Putamen (tissue), 1 donor: Measurements from ENCODE around the gene CNTRL.
"Not testable (repeated sequence)": the region's sequence is repeated elsewhere in the genome, so short reads cannot be mapped to it uniquely, and the experiment has no call there.

Experiments used
- DNase-seq: peaks from one replicate; pipeline ENCODE4 v3.0.0-alpha.2; 2016; ENCODE audit warnings: low spot score

The CNTRL gene

GRCh38 chr9:121074370-121075250 lies at the start of gene CNTRL:
Gene CNTRL (plus strand): TSS chr9:121074955. CDS start chr9:121088327, 13,372 bp downstream.
- peak; percentile 83 for DNase-seq

DNA sequence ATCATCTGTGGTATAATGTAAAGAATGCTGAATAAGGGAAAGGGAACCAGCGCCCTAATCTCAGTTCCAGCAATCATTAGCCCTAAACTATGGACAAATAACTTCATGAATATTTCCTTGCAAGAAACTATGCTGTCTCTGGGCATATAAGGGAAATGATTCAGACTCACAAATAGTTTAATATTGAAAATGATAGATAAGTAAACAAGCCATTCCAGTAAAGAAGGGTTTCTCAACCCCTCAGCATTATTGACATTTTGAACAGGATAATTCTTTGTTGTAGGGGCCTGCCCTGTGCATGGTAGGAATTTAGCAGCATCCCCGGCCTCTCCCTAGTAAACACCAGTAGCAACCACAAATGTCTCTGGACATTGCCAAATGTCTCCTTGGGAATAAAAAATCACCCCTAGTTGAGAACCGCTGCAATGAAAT lies 48.5 kb upstream of the CNTRL start:
- no peak for DNase-seq

DNA sequence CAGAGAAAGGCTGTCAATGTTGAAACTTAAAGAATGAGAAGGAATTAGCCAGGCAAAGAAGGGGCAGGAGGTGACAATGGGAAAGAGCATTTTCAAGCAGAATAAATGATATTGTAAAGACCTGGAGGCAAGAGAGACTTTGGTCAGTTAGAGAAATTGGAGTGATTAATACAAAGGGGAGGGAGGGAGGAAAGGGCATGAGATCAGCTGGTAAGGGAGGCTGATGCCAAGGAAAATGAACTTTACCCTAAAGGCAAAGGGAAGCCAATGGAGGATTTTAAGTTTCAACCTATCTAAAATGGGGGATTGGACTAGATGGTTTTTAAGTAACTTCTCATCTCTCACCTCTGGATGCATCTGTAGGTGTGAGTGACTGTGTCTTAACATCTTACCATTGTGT lies 48.0 kb upstream of the CNTRL start:
- no peak for DNase-seq

- DNase-seq, result not testable (repeated sequence)
Observed at GRCh38 chr9:121028285-121028684, 46.5 kb upstream of the CNTRL start.

- DNase-seq, result no peak
Observed at GRCh38 chr9:121029469-121029868, 45.3 kb upstream of the CNTRL start.

DNA sequence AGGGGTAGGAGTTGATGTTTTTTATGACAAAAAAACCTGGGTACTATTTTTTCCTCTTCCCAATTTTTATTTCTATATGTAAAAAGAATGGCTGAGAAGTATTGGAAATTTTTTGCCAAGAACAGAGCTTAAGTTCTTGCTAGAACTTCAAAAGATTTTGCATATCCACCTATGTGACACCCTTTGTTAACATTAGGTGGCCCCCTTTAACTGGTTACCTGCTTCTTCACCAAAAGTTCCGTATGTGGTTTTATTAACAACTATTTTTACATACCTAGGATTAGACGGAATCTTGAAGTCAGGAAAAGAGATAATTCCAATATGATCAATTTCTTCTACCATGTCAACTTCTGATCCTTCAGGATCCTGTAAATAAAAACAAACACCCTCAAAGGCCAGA lies 40.2 kb upstream of the CNTRL start:
- DNase-seq, result no peak

- not testable (repeated sequence) for DNase-seq
Observed at GRCh38 chr9:121035717-121036116, 39.0 kb upstream of the CNTRL start.

DNA sequence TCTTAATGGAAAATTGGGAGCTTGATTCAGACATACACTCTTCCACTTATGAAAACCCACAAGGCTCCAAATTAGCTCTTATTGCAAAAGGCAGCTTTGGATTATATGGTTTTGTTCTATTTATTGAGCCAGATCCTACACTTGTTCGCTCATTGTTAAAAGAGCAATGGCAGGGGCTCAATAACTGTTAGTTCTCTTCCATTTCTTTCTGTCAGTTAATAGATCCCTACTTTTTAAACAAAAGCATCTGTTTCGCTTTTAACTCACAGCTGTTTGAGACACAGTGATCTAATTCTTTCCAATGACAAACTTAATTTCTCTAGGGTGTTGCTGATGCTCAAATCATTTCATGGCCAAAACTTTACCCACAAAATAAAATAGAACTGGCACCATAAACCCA lies 36.4 kb upstream of the CNTRL start:
- no peak for DNase-seq

DNA sequence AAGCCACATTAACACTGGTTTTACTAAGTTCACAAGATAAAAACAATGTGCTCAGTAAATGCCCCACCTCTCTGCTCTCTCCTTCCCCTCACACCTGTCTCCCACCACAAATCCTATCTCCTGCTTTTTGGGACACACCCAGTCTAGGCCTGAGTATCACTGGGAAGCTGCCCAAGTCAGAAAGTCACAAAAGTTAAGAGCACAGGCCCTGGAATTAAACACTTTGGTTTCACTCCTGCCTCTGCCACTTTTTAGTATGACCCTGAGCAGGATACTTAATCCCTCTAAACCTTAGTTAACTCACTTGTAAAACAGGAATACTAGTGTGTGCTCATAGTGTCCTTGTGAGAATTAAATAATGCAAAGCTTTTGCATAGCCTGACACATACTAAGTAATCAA lies 36.0 kb upstream of the CNTRL start:
- no peak for DNase-seq

DNA sequence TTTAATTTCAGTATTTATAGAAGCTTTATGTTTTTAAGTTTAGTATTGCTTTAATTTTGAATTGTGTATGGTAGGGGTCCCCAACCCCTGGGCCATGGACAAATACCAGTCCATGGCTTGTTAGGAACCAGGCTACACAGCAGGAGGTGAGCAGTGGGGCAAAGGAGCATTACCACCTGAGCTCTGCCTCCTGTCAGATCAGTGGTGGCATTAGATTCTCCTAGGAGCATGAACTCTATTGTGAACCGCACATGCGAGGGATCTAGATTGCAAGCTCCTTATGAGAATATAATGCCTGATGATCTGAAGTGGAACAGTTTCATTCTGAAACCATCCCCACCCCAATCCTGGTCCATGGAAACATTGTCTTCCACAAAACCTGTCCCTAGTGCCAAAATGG lies 26.6 kb upstream of the CNTRL start:
- no peak for DNase-seq

GRCh38 chr9:121048618-121049017 lies 26.1 kb upstream of the CNTRL start:
- no peak for DNase-seq

GRCh38 chr9:121050128-121050988 lies 24.4 kb upstream of the CNTRL start, which contains the start of gene C5:
Gene C5 (minus strand): TSS chr9:121050275. CDS start chr9:121050246, 29 bp downstream.
- no peak for DNase-seq

GRCh38 chr9:121053544-121053943 lies 21.2 kb upstream of the CNTRL start:
- no peak for DNase-seq

GRCh38 chr9:121055642-121056143 lies 19.1 kb upstream of the CNTRL start:
- no peak for DNase-seq

DNA sequence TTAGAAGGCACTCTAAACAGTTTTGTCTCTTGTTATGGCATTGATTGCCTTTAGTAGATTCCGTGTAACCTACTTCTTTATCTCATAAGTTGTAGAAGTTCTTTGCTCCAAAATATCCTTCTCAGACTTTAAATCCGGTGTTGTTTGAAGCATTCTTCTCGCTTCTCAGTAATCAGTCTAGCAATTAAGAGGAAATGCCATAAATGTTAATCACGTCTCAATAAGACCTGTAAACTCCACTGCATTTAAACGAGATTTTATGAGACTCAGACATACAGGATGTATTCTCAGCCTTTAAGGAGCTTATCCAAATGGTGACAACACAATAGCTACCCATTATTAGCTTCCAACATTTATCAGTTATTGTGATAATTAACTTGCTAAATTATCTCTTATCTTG lies 16.9 kb upstream of the CNTRL start:
- no peak for DNase-seq

DNA sequence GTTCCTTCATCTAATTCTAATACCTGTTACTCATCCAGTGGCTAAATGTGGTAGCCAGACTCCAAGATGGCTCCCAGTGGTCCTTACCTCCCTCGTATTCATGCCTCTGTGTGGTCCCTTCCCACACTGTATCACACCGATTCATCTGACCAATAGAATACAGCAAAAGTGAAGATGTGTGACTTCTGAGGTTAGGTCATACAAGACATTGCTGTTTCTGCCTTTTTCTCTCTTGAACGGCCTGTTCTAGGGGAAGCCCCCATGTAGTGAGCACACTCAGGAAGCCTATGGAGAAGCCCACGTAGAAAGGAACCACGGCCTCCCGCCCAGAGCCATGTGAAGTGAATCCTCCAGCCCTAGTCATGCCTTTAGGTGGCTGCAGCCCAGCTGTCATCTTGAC lies 15.2 kb upstream of the CNTRL start:
- no peak for DNase-seq

- peak; percentile 55 for DNase-seq
Observed at GRCh38 chr9:121059998-121060636, 14.6 kb upstream of the CNTRL start.

DNA sequence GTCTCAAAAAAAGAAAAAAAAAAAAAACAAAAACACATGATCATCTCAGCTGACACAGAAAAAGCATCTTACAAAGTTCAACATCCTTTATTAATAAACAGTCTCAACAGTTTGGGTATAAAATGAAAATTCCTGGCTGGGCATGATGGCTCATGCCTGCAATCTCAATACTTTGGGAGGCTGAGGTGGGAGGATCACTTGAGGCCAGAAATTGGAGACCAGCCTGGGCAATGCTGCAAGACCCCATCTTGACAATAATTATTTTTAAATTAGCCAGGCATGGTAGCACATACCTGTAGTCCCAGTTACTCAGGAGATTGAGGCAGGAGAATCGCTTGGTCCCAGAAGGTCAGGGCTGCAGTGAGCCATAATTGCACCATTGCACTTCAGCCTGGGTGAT lies 7.9 kb upstream of the CNTRL start:
- no peak for DNase-seq

DNA sequence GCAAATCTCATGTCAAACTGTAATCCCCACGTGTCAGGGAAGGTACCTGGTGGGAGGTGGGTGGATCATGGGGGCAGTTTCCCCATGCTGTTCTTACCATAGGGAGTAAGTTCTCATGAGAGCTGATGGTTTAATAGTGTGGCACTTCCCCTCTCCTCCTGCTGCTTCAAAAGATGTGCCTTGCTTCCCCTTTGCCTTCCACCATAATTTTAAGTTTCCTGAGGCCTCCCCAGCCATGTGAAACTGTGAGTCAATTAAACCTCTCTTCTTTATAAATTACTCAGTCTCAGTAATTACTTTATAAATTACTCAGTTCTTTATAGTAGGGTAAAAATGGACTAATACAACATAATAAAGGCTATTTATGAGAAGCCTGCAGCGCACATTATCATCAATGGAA lies 7.1 kb upstream of the CNTRL start:
- DNase-seq, result no peak

- no peak for DNase-seq
Observed at GRCh38 chr9:121069396-121069795, 5.4 kb upstream of the CNTRL start.

DNA sequence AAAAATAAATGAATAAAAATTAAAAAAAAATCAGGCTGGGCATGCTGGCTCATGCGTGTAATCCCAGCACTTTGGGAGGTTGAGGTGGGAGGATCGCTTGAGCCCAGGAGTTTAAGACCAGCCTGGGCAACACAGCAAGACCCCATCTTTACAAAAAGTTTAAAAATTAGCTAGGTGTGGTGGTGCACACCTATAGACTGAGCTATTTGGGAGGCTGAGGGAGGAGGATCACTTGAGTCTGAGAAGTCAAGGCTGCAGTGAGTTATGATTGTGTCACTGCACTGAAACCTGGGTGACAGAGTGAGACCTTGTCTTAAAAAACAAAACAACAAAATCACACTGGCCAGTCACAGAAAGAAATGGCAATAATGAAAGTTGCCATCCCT lies 3.4 kb upstream of the CNTRL start:
- DNase-seq, result no peak

DNA sequence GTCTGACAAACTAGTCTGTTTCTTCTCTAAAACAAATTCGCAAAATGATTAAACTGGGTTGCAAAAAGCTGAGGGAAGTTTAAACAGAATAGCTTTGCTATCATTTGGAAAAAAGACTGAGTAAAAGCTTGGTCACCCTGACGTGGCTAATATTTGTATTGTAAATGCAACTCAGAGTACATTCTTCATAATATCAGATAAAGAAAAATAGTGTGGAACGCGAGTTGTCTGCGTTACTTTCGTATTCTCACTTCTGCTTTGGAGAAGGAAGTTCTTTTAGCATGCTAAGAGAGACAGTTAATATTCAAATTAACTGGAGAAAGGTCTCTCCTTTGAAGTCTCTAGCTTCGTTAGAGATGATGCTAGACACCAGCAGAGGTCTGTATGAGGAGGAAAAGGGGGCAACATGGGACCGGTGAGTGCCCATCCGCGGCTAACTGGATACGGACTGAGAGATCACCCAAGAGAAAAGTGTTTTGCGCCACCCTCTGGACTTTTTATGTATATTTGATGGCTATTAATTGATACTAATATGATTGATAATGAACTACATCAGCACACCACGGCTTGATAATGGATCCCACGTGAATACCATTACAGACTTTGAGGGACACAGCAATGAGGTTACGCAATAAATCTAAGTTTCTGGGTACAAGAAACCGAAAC lies 2.9 kb upstream of the CNTRL start:
- no peak for DNase-seq
